ENCODE measurements around the gene F2R. TPM values are rescaled to one million over a fixed set of nuclear protein-coding genes. Genes with fewer than 3 reads are reported as not detected.
"Not testable (repeated sequence)": the region's sequence is repeated elsewhere in the genome, so short reads cannot be mapped to it uniquely, and the experiment has no call there.

The F2R gene
- total RNA-seq, 1 donor from 2014 or later, result 4.7 TPM

GRCh38 chr5:76720988-76721569 lies 5.2 kb downstream of the F2R start:
- DNase-seq (ENCODE audit: low spot score), result no peak

DNA sequence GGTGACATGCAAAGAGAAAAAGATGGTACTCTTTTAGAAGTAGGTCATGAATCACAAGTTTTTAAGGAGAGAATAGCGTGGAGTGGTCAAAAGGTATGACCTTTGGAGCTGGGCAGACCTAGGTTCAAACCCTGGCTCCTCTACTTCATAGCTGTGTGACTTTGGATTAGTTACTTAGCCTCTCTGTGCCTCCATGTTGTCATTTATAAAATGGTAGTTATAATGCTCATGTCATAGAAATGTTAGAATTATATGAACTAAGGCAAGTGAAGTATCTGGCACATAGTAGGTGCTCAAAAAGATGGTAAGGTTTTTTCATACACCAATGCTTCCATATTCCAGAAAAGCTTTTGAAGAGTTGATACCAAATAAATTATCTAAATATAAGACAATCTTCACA lies 7.3 kb downstream of the F2R start:
- DNase-seq (ENCODE audit: low spot score), result no peak

DNA sequence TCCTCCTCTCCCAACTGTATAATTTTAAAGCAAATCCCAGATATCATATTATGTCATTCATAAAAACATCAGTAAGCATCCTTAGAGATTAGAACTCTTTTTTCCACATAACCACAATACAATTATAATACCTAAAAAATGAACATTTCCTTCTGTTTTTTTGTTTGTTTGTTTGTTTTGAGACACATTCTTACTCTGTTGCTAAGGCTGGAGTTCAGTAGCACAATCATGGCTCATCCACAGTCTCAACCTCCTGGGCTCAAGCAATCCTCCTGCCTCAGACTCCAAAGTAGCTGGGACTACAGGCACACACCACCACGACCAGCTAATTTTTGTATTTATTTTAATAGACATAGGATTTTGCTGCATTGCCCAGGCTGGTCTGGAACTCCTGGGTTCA lies 8.0 kb downstream of the F2R start:
- no peak for DNase-seq (ENCODE audit: low spot score)

- no peak for DNase-seq (ENCODE audit: low spot score)
Measured at GRCh38 chr5:76724871-76725270, 8.9 kb downstream of the F2R start.

DNA sequence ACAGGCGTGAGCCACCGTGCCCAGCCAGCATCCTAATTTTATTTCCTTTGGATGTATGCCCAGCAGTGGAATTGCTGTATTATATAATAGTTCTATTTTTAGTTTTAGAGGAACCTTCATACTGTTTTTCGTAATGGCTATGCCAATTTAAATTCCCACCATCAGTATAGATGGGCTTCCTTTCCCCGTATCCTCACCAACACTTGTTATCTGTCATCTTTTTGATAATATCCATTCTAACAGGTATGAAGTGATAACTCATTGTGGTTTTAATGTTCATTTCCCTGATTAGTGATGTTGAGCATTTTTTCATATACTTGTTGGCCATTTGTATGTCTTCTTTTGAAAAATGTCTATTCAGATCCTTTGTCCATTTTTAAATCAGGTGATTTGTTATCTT lies 13.0 kb downstream of the F2R start:
- no peak for DNase-seq (ENCODE audit: low spot score)

DNA sequence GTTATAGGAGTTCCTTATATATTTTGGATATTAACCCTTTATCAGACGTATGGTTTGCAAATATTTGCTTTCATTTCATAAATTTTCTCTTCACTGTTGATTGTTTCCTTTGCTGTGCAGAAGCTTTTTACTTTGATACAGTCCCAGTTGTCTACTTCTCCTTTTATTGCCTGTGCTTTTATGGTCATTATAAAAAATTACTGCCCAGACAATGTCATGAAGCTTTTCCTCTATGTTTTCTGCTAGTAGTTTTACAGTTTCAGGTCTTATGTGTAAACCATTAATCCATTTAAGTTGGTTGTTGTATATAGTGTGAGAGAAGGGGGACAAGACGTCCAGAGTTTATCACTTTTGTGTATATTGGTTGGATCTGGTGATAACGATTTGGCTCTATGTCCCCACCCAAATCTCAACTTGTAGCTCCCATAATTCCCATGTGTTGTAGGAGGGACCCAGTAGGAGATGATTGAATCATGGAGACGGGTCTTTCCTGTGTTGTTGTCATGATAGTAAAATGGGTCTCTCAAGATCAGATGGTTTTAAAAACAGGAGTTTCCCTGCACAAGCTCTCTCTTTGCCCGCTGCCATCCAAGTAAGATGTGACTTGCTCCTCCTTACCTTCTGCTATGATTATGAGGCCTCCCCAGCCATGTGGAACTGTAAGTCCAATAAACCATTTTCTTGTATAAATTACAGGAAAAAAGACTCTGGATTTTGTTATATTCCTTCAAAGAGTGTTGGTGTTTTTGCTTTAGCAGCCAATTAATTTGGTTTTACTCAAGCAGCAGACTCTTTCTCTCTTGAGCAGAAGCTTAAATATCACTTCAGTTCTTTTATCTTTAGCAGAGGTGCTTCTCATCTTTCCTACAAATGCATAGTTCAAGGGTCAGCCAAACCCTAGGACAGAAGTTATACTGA lies 13.7 kb downstream of the F2R start:
- DNase-seq (ENCODE audit: low spot score), result no peak

- no peak for DNase-seq (ENCODE audit: low spot score)
Measured at GRCh38 chr5:76732405-76733048, 16.6 kb downstream of the F2R start.

DNA sequence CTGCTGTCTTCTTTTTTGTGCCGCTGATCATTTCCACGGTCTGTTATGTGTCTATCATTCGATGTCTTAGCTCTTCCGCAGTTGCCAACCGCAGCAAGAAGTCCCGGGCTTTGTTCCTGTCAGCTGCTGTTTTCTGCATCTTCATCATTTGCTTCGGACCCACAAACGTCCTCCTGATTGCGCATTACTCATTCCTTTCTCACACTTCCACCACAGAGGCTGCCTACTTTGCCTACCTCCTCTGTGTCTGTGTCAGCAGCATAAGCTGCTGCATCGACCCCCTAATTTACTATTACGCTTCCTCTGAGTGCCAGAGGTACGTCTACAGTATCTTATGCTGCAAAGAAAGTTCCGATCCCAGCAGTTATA lies 17.1 kb downstream of the F2R start:
- no peak for DNase-seq (ENCODE audit: low spot score)

GRCh38 chr5:76735762-76736545 lies 20.0 kb downstream of the F2R start:
- no peak for DNase-seq (ENCODE audit: low spot score)

DNA sequence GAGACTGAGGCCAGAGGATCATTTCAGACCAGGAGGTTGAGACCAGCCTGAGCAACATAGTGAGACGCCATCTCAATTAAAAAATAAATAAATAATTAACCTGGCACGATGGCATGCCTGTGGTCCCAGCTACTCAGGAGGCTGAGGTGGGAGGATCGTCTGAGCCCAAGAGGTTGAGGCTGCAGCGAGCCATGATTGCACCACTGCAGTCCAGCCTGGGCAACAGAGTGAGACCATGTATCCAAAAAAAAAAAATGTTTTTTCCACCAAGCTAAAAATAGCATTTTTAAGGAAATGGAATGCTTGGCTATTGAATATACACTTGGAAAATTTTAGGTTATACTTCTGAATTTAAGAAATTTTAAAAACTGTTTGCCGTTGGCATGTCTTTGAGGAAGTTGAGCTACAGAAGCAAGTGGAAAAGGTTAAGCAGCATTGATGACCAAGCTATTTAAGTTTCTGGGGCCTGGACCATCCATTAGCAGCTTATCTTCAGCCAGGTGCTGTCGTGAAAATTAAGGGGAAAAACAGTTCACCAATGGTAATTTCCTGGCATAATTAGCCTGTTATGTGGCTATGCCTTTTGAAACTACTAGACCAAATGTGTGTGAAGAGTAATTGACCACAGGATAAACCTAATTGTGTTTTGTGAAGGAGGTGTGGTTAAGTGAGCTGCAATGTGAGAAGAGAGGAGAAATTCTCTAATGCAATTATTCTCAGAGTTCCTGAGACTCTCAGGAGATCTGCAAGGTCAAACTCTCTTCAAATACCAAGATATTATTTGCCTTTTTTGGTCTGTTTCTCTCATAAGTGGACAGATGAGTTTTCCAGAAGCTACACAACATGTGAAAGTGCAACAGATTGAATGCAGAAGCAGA lies 21.0 kb downstream of the F2R start:
- DNase-seq (ENCODE audit: low spot score), result no peak

GRCh38 chr5:76737846-76738245 lies 21.9 kb downstream of the F2R start:
- no peak for DNase-seq (ENCODE audit: low spot score)

DNA sequence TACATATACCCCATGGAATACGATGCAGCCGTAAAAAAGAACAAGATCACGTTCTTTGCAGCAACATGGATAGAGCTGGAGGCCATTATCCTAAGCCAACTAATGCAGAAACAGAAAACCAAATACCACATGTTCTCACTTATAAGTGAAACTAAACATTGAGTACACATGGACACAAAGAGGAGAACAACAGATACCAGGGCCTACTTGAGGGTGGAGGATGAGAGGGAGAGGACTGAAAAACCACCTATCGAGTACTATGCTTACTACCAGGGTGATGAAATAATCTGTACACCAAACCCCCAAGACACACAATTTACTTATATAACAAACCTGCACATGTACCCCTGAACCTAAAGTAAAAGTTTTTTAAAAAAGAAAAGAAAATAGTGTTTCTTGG lies 25.6 kb downstream of the F2R start:
- not testable (repeated sequence) for DNase-seq (ENCODE audit: low spot score)

GRCh38 chr5:76742583-76742982 lies 26.7 kb downstream of the F2R start:
- no peak for DNase-seq (ENCODE audit: low spot score)

- no peak for DNase-seq (ENCODE audit: low spot score)
Measured at GRCh38 chr5:76744632-76745031, 28.7 kb downstream of the F2R start.

DNA sequence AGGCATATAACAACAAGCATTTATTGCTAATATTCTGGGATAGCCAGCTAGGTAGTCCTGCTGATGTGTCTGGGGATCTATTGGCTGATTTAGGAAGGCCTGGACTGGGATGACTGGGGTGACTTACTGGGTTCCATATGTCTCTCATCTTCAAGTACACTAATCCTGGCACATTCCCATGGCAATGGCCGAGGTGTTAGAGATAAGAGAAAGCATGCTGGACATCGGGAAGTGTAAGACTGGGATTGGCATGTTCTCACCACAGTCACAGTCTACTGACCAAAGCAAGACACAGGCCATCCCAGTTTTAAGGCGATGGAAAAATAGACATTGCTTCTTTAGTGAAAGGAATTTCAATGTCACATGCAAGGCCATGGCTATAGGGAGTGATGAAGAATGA lies 29.7 kb downstream of the F2R start:
- no peak for DNase-seq (ENCODE audit: low spot score)

DNA sequence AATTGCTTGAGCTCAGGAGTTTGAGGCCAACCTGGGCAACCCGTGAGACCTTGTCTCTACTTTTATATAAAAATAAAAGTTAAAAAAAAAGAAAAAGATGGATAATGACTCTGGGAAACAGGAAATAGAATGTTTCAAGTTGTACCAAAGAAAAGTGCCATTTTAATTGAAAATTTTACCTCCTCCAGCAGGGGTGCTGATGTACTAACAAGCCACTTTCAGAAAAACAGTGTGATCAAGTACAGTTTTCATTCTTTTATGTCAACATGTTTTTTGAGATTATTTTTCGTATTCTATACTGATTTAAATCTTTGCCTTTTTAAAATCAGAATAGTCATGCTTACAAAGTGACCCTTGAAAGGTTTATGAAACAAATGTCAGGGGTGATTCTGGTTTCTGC lies 30.8 kb downstream of the F2R start:
- DNase-seq (ENCODE audit: low spot score), result no peak

DNA sequence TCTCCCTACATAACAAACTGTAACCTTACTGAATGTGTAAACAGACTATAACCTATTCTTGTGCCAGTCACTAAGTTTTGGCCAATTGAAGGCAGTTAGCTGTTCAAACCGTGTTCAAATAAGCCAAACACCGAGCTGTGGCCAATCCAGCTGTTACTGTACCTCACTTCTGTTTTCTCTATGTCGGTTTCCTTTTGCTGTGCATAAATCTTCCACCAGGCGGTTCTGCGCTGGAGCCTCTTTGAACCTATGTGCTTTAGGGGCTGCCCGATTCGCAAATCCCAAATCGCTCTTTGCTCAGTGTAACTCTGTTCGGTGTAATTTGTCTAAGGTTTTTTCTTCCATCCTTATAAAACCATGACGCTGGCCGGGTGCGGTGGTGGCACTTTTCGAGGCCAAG lies 31.8 kb downstream of the F2R start:
- no peak for DNase-seq (ENCODE audit: low spot score)

DNA sequence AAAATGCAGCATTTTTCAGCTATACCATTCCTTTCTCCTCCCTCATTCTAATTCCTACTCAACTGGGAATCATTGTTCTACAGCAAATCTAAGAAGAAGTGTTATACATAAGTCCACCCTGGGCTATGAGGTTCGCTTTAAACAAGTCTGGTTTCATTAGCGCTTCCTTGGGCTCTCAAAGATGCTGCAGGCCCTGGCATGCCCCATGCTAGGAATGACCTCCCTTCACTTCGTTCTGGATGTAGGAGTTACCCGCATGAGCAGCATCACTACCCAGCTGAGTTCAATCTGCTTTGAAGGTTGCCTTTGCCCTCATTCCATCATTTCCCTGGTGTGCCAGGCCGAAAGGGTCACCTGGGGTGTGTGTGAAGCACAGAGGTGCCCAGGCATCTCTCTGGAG lies 35.4 kb downstream of the F2R start:
- no peak for DNase-seq (ENCODE audit: low spot score)

DNA sequence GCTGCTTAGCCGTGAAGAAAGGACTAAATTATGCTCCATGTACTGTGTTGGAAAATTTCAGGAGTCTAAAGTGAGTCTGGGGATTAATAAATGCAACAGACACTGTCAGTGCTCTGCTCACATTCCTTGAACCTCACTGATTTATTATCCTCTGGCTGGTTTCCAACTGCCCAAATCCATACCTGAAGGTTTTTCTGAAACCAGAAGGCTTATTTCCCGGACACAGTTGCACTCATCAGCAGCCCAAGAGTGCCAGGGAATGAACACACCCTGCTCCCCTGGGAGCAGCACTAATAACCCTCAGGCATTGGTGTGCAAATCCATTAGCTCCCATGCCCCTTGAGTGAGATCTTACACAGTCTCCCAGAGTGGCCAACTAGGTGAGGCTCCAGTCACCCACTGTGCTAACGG lies 38.7 kb downstream of the F2R start:
- DNase-seq (ENCODE audit: low spot score), result no peak

GRCh38 chr5:76755779-76756637 lies 40.1 kb downstream of the F2R start:
- DNase-seq (ENCODE audit: low spot score), result no peak
